IMR-90 (cell line): ENCODE data around the gene CITED4. TPM values are rescaled to one million over a fixed set of nuclear protein-coding genes. Genes with fewer than 3 reads are reported as not detected.
A peak's percentile ranks its signal among the peaks of the same experiment; 100 is the strongest.

Experiments
- ATAC-seq: fragments of 200-7000 bp; cut with Tn5 transposase; 2 replicates; pipeline ENCODE4 v1.9.1; 2020; ENCODE audit warnings: low read depth, mild to moderate bottlenecking, moderate library complexity
- BruUV-seq: library from RNA; stranded (reverse); fragments of 400-500 nt; replicated peaks from 2 replicates; lab custom pipeline; 2021; lab: Mats Ljungman, UMichigan
- CTCF ChIA-PET: fragments of 300-600 bp; formaldehyde crosslinking; extraction: SDS; loops from one replicate; lab custom pipeline; 2021; ENCODE audit warnings: antibody characterized with exemption; lab: Yijun Ruan, JAX
- POLR2A ChIA-PET: fragments of 300-600 bp; sonication (Branson Sonifier 250); formaldehyde crosslinking; loops from one replicate; lab custom pipeline; 2022; ENCODE audit warnings: antibody characterized with exemption; ENCODE audit not compliant: unreplicated experiment; lab: Charles Lee
- DNase-seq: peaks from one replicate; pipeline ENCODE4 v3.0.0; 2013
- H2AFZ ChIP-seq: replicated peaks from 2 replicates; pipeline ENCODE3; 2013; ENCODE audit warnings: low read length, mild to moderate bottlenecking; ENCODE audit not compliant: poor library complexity
- H2AK5ac ChIP-seq: 2 replicates; pipeline ENCODE4 v1.6.1; 2013; ENCODE audit warnings: low read depth, low read length, inconsistent platforms
- H2AK9ac ChIP-seq: replicated peaks from 2 replicates; pipeline ENCODE3; 2013; ENCODE audit warnings: mild to moderate bottlenecking, low read depth, low read length, moderate library complexity; ENCODE audit not compliant: poor library complexity
- H2BK120ac ChIP-seq: 2 replicates; pipeline ENCODE4 v1.6.1; 2013; ENCODE audit warnings: low read depth, low read length, inconsistent platforms
- H2BK15ac ChIP-seq: 3 replicates; pipeline ENCODE4 v1.6.1; 2013; ENCODE audit warnings: low read depth, low read length, inconsistent platforms
- H2BK20ac ChIP-seq: 2 replicates; pipeline ENCODE4 v1.6.1; 2013; ENCODE audit warnings: low read depth, mild to moderate bottlenecking, inconsistent platforms, low read length, moderate library complexity
- H2BK5ac ChIP-seq: 2 replicates; pipeline ENCODE4 v1.6.1; 2013; ENCODE audit warnings: mild to moderate bottlenecking, low read depth, low read length, inconsistent platforms; ENCODE audit not compliant: poor library complexity, severe bottlenecking
- H3K14ac ChIP-seq: replicated peaks from 2 replicates; pipeline ENCODE4 v1.6.1; 2013; ENCODE audit warnings: low read depth, low read length, inconsistent platforms
- H3K18ac ChIP-seq: 2 replicates; pipeline ENCODE4 v1.6.1; 2013; ENCODE audit warnings: low read depth, low read length, control low read depth
- H3K23ac ChIP-seq: 2 replicates; pipeline ENCODE4 v1.6.1; 2013; ENCODE audit warnings: low read depth, low read length, inconsistent platforms
- H3K27ac ChIP-seq: 2 replicates; pipeline ENCODE4 v1.5.1; 2013; ENCODE audit warnings: mild to moderate bottlenecking, control low read depth, low read length; ENCODE audit not compliant: insufficient read depth
- H3K27me3 ChIP-seq: 2 replicates; pipeline ENCODE4 v1.6.1; 2013; ENCODE audit warnings: low read length; ENCODE audit not compliant: control insufficient read depth, insufficient read depth
- H3K36me3 ChIP-seq: 2 replicates; pipeline ENCODE4 v1.6.1; 2013; ENCODE audit warnings: low read length, mixed read lengths; ENCODE audit not compliant: control insufficient read depth, insufficient read depth
- H3K4ac ChIP-seq: 2 replicates; pipeline ENCODE4 v1.6.1; 2013; ENCODE audit warnings: low read depth, low read length, inconsistent platforms
- H3K4me1 ChIP-seq: 2 replicates; pipeline ENCODE4 v1.6.1; 2013; ENCODE audit warnings: low read length, mixed read lengths; ENCODE audit not compliant: control insufficient read depth, insufficient read depth
- H3K4me2 ChIP-seq: 2 replicates; pipeline ENCODE4 v1.6.1; 2013; ENCODE audit warnings: low read depth, mild to moderate bottlenecking, control low read depth, low read length, moderate library complexity
- H3K4me3 ChIP-seq: 2 replicates; pipeline ENCODE4 v1.5.1; 2013; ENCODE audit warnings: low read depth, mild to moderate bottlenecking, control low read depth, low read length, moderate library complexity; ENCODE audit not compliant: insufficient read depth
- H3K56ac ChIP-seq: 2 replicates; pipeline ENCODE4 v1.6.1; 2013; ENCODE audit warnings: low read length, inconsistent platforms; ENCODE audit not compliant: insufficient read depth; ENCODE audit errors: extremely low read depth
- H3K79me1 ChIP-seq, 2 experiments: 2 replicates each; pipeline ENCODE4 v1.6.1; 2013; ENCODE audit warnings: low read length in 2 of 2, inconsistent platforms in 1 of 2, low read depth in 1 of 2
- H3K9ac ChIP-seq: 2 replicates; pipeline ENCODE4 v1.6.1; 2013; ENCODE audit warnings: low read depth, low read length, control low read depth
- H3K9me1 ChIP-seq: 2 replicates; pipeline ENCODE4 v1.6.1; 2013; ENCODE audit warnings: low read length, inconsistent platforms; ENCODE audit not compliant: insufficient read depth
- H3K9me3 ChIP-seq: 2 replicates; pipeline ENCODE4 v1.6.1; 2013; ENCODE audit warnings: low read length; ENCODE audit not compliant: control insufficient read depth, insufficient read depth
- H4K20me1 ChIP-seq: 2 replicates; pipeline ENCODE4 v1.6.1; 2013; ENCODE audit warnings: low read length, inconsistent platforms; ENCODE audit not compliant: insufficient read depth
- H4K5ac ChIP-seq: 2 replicates; pipeline ENCODE4 v1.6.1; 2013; ENCODE audit warnings: mild to moderate bottlenecking, low read depth, low read length, control low read depth
- H4K8ac ChIP-seq, 2 experiments: 2 replicates each; pipeline ENCODE4 v1.6.1; 2013; ENCODE audit warnings: low read depth in 2 of 2, low read length in 2 of 2, control low read depth in 1 of 2, inconsistent platforms in 1 of 2
- H4K91ac ChIP-seq: 2 replicates; pipeline ENCODE4 v1.6.1; 2013; ENCODE audit warnings: low read depth, low read length, inconsistent platforms; ENCODE audit not compliant: insufficient read depth
- ELK1 ChIP-seq: fragments of 150-350 bp; IDR thresholded peaks from 2 replicates; pipeline ENCODE4 v1.6.1; 2016; ENCODE audit warnings: low read depth, mild to moderate bottlenecking, low read length, moderate library complexity, borderline replicate concordance
- MAFK ChIP-seq: IDR thresholded peaks from 2 replicates; pipeline ENCODE4 v1.6.1; 2012; ENCODE audit warnings: low read depth, low read length, improper control_type of control experiment
- WGBS, 2 experiments: methylation state at CpG; one replicate each; pipeline versions ENCODE4 v1.1.5 to v1.1.7; 2013; ENCODE audit warnings: missing lambda C conversion rate in 2 of 2; ENCODE audit not compliant: insufficient read length in 1 of 2; ENCODE audit errors: extremely low coverage in 2 of 2; 5-methylcytosine and 5-hydroxymethylcytosine counted together
- dilution Hi-C: fragments of 300-500 bp; cut with HindIII; formaldehyde crosslinking; loops from one replicate; pipeline ENCODE4 v1.14.3; 2018; ENCODE audit warnings: low sequenced_read_pairs; ENCODE audit not compliant: unreplicated experiment
- in situ Hi-C: fragments of 300-500 bp; cut with MboI; formaldehyde crosslinking; loops from 3 replicates; pipeline ENCODE4 v1.14.3; 2019; ENCODE audit warnings: low sequenced_read_pairs, inconsistent platforms, mixed read lengths
- intact Hi-C: fragments of 100-400 bp; cut with micrococcal nuclease; formaldehyde crosslinking; loops from 2 replicates; pipeline ENCODE4 v1.10.0; 2022
- polyA plus RNA-seq, 3 experiments: library from polyadenylated mRNA; depleted of rRNA; stranded (reverse); fragments of >200 nt; gene quantifications; 2 replicates each; pipeline ENCODE4 v1.2.3, GENCODE V29; 2012; ENCODE audit warnings: low replicate concordance in 1 of 3
- total RNA-seq: library from RNA; depleted of rRNA; stranded (reverse); fragments of >200 nt; gene quantifications from 2 replicates; pipeline ENCODE4 v1.2.3, GENCODE V29; 2012; rRNA removed

CITED4 gene
- total and polyA plus RNA-seq, 2 of the 4 experiments (the other 2 are of a cell fraction), result under 0.01 to 1.6 TPM

GRCh38 chr1:40815420-40815819 is 46.7 kb downstream of the CITED4 start:
- no peak for TF ChIP-seq ELK1
- TF ChIP-seq MAFK, result peak; percentile 99
- no peak overlapping the region for H2BK120ac ChIP-seq
- no peak overlapping the region for H4K5ac ChIP-seq
- H3K79me1 ChIP-seq, result no peaks in the 10 kb centered on the region
- H3K36me3 ChIP-seq, result no peaks in the 10 kb centered on the region
- no peak overlapping the region for H3K56ac ChIP-seq
- H3K4me3 ChIP-seq, result no peak overlapping the region
- no peak overlapping the region for H2AFZ ChIP-seq
- H4K8ac ChIP-seq, result no peak overlapping the region
- ChIA-PET CTCF (no interaction called here), POLR2A (no interaction called here)
- no peak overlapping the region for H2BK15ac ChIP-seq
- no peaks in the 10 kb centered on the region for H4K20me1 ChIP-seq
- BruUV-seq, result no TSS peak
- H3K4ac ChIP-seq, result no peak overlapping the region
- 30% methylated on average over 2 of the region's 9 CpGs; no CpG with 5 or more reads in 1 of the 2 experiments for WGBS, 2 experiments
- no peaks in the 10 kb centered on the region for H3K9me1 ChIP-seq
- no peaks in the 10 kb centered on the region for H3K9me3 ChIP-seq
- DNase-seq, result no peak
- H2BK5ac ChIP-seq, result no peak overlapping the region
- peaks cover 3% of the 10 kb centered on the region for H3K4me1 ChIP-seq
- no peak for ATAC-seq
- intact Hi-C loops, result no loop called here
- no peak overlapping the region for H3K27ac ChIP-seq
- H3K4me2 ChIP-seq, result no peak overlapping the region
- in situ Hi-C loops, result no loop called here
- dilution Hi-C loops, result no loop called here
- H2AK5ac ChIP-seq, result no peak overlapping the region
- no peak overlapping the region for H3K9ac ChIP-seq
- H3K18ac ChIP-seq, result no peak overlapping the region
- no peak overlapping the region for H3K23ac ChIP-seq
- H2BK20ac ChIP-seq, result no peak overlapping the region
- H2AK9ac ChIP-seq, result no peak overlapping the region
- H4K91ac ChIP-seq, result no peak overlapping the region
- H3K14ac ChIP-seq, result no peak overlapping the region
- peaks cover 66% of the 10 kb centered on the region for H3K27me3 ChIP-seq

Other genes with a start within 250 kb of the CITED4 start
- gene RIMS3, start 196.7 kb downstream of the CITED4 start, total RNA-seq, result 0.28 and 0.36 TPM in 2 replicates
- 0.10 and 0.22 TPM in 2 replicates for gene RIMS3, start 196.7 kb downstream of the CITED4 start, polyA plus RNA-seq (2012; rRNA removed)
- 43.3 and 45.2 TPM in 2 replicates for gene NFYC, start 170.7 kb downstream of the CITED4 start, total RNA-seq
- gene NFYC, start 170.7 kb downstream of the CITED4 start, polyA plus RNA-seq (2012; rRNA removed), result 62.2 and 74.6 TPM in 2 replicates
- not detected in 2 replicates for gene KCNQ4, start 78.6 kb downstream of the CITED4 start, total RNA-seq
- gene KCNQ4, start 78.6 kb downstream of the CITED4 start, polyA plus RNA-seq (2012; rRNA removed), result 0.07 and 0.09 TPM in 2 replicates
- gene CTPS1, start 117.3 kb upstream of the CITED4 start, total RNA-seq, result 41.0 and 45.5 TPM in 2 replicates
- gene CTPS1, start 117.3 kb upstream of the CITED4 start, polyA plus RNA-seq (2012; rRNA removed), result 40.4 and 43.2 TPM in 2 replicates
- gene SLFNL1, start 159.4 kb upstream of the CITED4 start, total RNA-seq, result under 0.01 TPM in 2 replicates
- 0.07 and 0.09 TPM in 2 replicates for gene SLFNL1, start 159.4 kb upstream of the CITED4 start, polyA plus RNA-seq (2012; rRNA removed)